ENCODE measurements around the gene TERT. TPM values are rescaled to one million over a fixed set of nuclear protein-coding genes. Genes with fewer than 3 reads are reported as not detected.

Gene TERT
- total and polyA plus RNA-seq, 8 donors: 0.09 to 0.35 (median 0.14) TPM

DNA sequence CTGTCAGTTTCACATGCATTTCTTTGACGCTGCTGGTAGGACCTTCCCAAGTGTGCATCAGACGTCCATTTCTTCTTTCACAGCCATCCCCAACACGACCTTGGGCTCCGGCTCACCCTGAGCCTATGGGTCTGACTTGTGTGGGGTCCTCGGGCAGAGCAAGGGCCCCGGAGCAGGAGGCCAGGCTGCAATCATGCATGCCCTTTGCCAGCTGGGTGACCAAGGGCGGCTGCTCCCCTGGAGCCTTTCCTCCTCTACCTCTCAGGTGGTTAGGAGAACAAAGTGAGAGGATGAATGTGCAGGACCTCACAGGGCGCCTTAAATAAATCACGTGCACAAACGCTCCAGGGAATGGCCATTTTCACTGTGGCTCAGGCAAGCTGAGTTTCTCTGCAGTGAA lies 33.2 kb downstream of the TERT start:
- Histone ChIP-seq H3K27me3 (no peaks in the 10 kb centered on the region), H3K4me1 (no peaks in the 10 kb centered on the region), H3K36me3 (no peaks in the 10 kb centered on the region), H3K27ac (no peak overlapping the region), H3K4me3 (no peak overlapping the region), H3K9me3 (peaks cover 0 to 38% of the 10 kb centered on the region in 2 donors)
- intact Hi-C loops (cut with DNase I): no loop called here
- ATAC-seq: no peak
- no peak for TF ChIP-seq CTCF (IDR thresholded peaks at IDR 0.05)
- no peak for DNase-seq

DNA sequence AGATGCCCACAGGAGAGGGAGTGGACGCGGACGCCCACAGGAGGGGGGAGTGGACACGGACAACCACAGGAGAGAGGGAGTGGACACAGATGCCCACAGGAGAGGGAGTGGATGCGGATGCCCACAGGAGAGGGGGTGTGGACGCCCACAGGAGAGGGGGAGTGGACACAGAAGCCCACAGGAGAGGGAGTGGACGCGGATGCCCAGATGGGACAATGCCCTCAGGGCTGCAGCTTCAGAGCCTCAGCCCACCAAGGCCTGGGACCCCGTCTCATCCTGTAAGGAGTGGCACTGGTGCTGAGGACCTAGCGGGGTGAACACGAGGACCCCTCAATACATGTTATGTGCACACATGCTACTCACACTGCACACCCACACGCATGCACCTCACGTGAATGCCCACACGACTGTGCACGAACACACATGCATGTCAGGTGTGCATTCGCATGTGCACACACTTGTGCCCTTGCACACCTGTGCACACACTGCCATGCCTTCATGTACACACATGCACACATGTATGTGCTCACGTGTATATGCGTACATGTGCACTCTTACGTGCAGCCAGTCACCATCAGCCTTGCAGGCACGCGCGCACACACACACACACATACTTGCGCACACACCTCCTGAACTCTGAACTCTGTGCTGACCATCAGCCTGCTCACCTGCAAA lies 34.9 kb downstream of the TERT start:
- H3K4me3 ChIP-seq: no peak overlapping the region
- no peak for TF ChIP-seq CTCF (IDR thresholded peaks at IDR 0.05)
- DNase-seq (peak in 1 of 4 donors; percentile 61), ATAC-seq (no peak)
- intact Hi-C loops (cut with DNase I): no loop called here
- peaks cover 0 to 38% of the 10 kb centered on the region in 2 donors for H3K9me3 ChIP-seq
- no peak overlapping the region for H3K27ac ChIP-seq
- H3K4me1 ChIP-seq: no peaks in the 10 kb centered on the region
- H3K27me3 ChIP-seq: no peaks in the 10 kb centered on the region
- H3K36me3 ChIP-seq: no peaks in the 10 kb centered on the region

DNA sequence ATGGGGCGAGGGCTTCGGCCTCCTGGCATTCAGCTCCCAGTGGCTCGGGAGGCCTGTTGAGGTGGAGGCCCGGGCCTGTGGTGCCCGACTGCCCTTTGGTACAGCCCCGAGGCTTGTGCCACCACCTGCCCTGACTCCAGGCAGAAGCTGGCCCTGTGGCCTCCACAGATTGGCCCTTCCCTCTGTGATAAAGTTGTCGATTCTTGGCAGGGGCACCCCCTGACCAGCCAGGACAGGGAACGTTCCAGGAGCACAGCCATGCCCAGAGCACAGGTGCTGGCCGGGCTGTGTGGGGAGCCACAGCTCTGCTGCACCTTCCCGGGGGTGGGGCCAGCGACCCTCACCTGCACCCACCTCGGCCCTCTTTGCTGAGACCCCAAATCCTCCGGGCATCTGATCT lies 37.0 kb downstream of the TERT start:
- Histone ChIP-seq H3K4me3 (no peak overlapping the region), H3K4me1 (no peaks in the 10 kb centered on the region), H3K36me3 (no peaks in the 10 kb centered on the region), H3K27ac (no peak overlapping the region), H3K9me3 (peaks cover 0 to 21% of the 10 kb centered on the region in 2 donors), H3K27me3 (no peaks in the 10 kb centered on the region)
- intact Hi-C loops (cut with DNase I): no loop called here
- DNase-seq (peak in 1 of 4 donors; percentile 55), ATAC-seq (no peak)
- TF ChIP-seq CTCF (IDR thresholded peaks at IDR 0.05): no peak

GRCh38 chr5:1257363-1257762 lies 37.5 kb downstream of the TERT start:
- DNase-seq: peak in 1 of 4 donors; percentile 53
- no peak for ATAC-seq
- no peak overlapping the region for H3K4me3 ChIP-seq
- no peaks in the 10 kb centered on the region for H3K36me3 ChIP-seq
- intact Hi-C loops (cut with DNase I): no loop called here
- no peaks in the 10 kb centered on the region for H3K27me3 ChIP-seq
- no peak overlapping the region for H3K27ac ChIP-seq
- no peaks in the 10 kb centered on the region for H3K4me1 ChIP-seq
- TF ChIP-seq CTCF (IDR thresholded peaks at IDR 0.05): no peak
- peaks cover 0 to 16% of the 10 kb centered on the region in 2 donors for H3K9me3 ChIP-seq

DNA sequence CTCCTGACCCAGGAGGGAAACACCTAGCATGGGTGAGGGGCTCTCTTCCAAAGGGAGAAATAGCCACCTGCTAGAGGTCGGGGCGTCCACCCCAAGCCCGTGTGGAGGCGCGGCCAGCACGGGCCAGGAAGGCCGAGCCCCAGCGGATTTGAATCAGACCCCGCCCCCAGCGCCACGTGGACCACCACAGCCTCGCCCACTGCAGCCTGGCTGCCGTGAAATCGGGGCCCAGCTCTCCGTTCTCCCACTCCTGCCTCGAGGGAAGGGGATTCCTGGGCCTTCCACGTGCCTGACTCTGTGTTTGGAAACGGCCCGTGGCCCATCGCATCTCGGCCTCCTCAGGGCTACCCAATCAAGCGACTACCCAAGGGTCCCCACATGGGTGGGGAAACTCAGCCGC lies 38.1 kb downstream of the TERT start:
- Histone ChIP-seq H3K27ac (no peak overlapping the region), H3K36me3 (no peaks in the 10 kb centered on the region), H3K9me3 (peaks cover 0 to 10% of the 10 kb centered on the region in 2 donors), H3K27me3 (peaks cover 0 to 2% of the 10 kb centered on the region in 2 donors), H3K4me1 (no peaks in the 10 kb centered on the region), H3K4me3 (no peak overlapping the region)
- DNase-seq (peak in 1 of 4 donors; percentile 62), ATAC-seq (no peak)
- intact Hi-C loops (cut with DNase I): no loop called here
- no peak for TF ChIP-seq CTCF (IDR thresholded peaks at IDR 0.05)

Measured in left lung (tissue), 10 donors.